IPS-11a (cell line): Measurements from ENCODE around the gene ETS1.
A peak's percentile ranks its signal among the peaks of the same experiment; 100 is the strongest.

Experiments
- H3K4me3 ChIP-seq: one replicate; pipeline ENCODE4 v1.5.1; 2013; ENCODE audit warnings: low read depth, low read length, control low read depth

Gene ETS1

GRCh38 chr11:128520888-128521681, 66.3 kb downstream of the ETS1 start:
- H3K4me3 ChIP-seq, result peak overlapping the region; percentile 77

- no peak overlapping the region for H3K4me3 ChIP-seq
Observed at GRCh38 chr11:128520206-128520887, 67.0 kb downstream of the ETS1 start.

GRCh38 chr11:128519338-128519737, 68.0 kb downstream of the ETS1 start:
- no peak overlapping the region for H3K4me3 ChIP-seq

GRCh38 chr11:128518493-128519207, 68.7 kb downstream of the ETS1 start:
- H3K4me3 ChIP-seq, result no peak overlapping the region

- H3K4me3 ChIP-seq, result no peak overlapping the region
Observed at GRCh38 chr11:128517451-128518230, 69.7 kb downstream of the ETS1 start.

GRCh38 chr11:128516886-128517285, 70.5 kb downstream of the ETS1 start:
- H3K4me3 ChIP-seq, result no peak overlapping the region

GRCh38 chr11:128515826-128516778, 71.3 kb downstream of the ETS1 start:
- no peak overlapping the region for H3K4me3 ChIP-seq

GRCh38 chr11:128515086-128515485, 72.3 kb downstream of the ETS1 start:
- no peak overlapping the region for H3K4me3 ChIP-seq

- H3K4me3 ChIP-seq, result no peak overlapping the region
Observed at GRCh38 chr11:128513915-128514681, 73.3 kb downstream of the ETS1 start.

- H3K4me3 ChIP-seq, result no peak overlapping the region
Observed at GRCh38 chr11:128512474-128512996, 74.8 kb downstream of the ETS1 start.

GRCh38 chr11:128511712-128512111, 75.6 kb downstream of the ETS1 start:
- H3K4me3 ChIP-seq, result no peak overlapping the region

GRCh38 chr11:128509621-128510389, 77.6 kb downstream of the ETS1 start:
- no peak overlapping the region for H3K4me3 ChIP-seq

GRCh38 chr11:128508770-128509510, 78.4 kb downstream of the ETS1 start:
- H3K4me3 ChIP-seq, result no peak overlapping the region

- H3K4me3 ChIP-seq, result no peak overlapping the region
Observed at GRCh38 chr11:128507936-128508335, 79.4 kb downstream of the ETS1 start.

- H3K4me3 ChIP-seq, result no peak overlapping the region
Observed at GRCh38 chr11:128506999-128507611, 80.3 kb downstream of the ETS1 start.

- H3K4me3 ChIP-seq, result no peak overlapping the region
Observed at GRCh38 chr11:128506356-128506755, 81.0 kb downstream of the ETS1 start.

- no peak overlapping the region for H3K4me3 ChIP-seq
Observed at GRCh38 chr11:128505449-128506065, 81.8 kb downstream of the ETS1 start.
